ENCODE data around the gene GYS2. TPM values are rescaled to one million over a fixed set of nuclear protein-coding genes. Genes with fewer than 3 reads are reported as not detected.

The GYS2 gene
- total RNA-seq, 4 donors from 2014 or later: not detected

DNA sequence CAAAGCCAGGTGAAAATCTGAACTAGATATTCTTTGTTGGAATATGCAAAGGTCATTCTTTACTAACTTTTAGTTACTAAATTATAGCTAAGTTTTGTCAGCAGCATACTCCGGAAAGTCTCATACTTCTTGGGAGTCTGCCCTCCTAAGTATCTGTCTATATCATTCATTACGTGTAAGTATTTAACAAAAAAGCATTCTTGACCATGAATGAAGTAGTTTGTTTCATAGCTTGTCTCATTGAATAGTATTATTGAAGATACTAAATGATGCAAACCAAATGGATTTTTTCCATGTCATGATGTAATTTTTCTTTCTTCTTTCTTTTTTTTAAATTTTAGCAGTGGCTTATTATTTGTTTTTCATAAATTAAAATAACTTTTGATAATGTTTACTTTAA is 88.4 kb downstream of the GYS2 start:
- H3K4me3 ChIP-seq: no peak overlapping the region
- no peaks in the 10 kb centered on the region for H3K9me3 ChIP-seq
- DNase-seq: no peak
- H3K36me3 ChIP-seq: peaks cover 0 to 15% (median 0%) of the 10 kb centered on the region in 3 donors
- H3K27ac ChIP-seq: no peak overlapping the region
- H3K27me3 ChIP-seq: no peaks in the 10 kb centered on the region
- TF ChIP-seq POLR2A (IDR thresholded peaks at IDR 0.05): no peak
- no peak for TF ChIP-seq CTCF (IDR thresholded peaks at IDR 0.05)
- no peaks in the 10 kb centered on the region for H3K4me1 ChIP-seq

- Histone ChIP-seq H3K27ac (no peak overlapping the region), H3K9me3 (no peaks in the 10 kb centered on the region), H3K4me1 (no peaks in the 10 kb centered on the region), H3K4me3 (no peak overlapping the region), H3K36me3 (peaks cover 0 to 9% (median 0%) of the 10 kb centered on the region in 3 donors), H3K27me3 (no peaks in the 10 kb centered on the region)
- TF ChIP-seq CTCF (IDR thresholded peaks at IDR 0.05) (no peak), POLR2A (IDR thresholded peaks at IDR 0.05) (no peak)
- no peak for DNase-seq
Measured at GRCh38 chr12:21509768-21510167, 94.9 kb downstream of the GYS2 start.

DNA sequence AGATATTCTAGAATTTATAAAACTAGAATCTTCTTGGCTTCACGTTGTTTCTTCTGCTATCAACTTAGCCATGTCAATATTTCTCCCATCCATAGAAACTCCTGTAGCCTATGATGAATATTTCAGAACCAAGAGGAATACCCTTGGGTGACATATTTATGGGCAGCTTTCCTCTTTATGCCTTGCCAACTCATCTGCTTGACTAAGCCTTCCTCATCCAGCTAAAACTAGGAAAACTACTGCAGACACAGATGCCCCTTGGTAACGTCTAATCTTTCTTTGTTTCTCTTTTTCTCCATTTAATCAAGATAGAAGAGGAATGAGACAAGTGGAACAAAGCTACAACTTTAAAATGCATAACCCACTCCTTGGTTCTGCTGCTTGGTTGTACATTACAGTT is 96.8 kb downstream of the GYS2 start:
- peaks cover 0 to 9% (median 0%) of the 10 kb centered on the region in 3 donors for H3K36me3 ChIP-seq
- H3K27ac ChIP-seq: no peak overlapping the region
- H3K9me3 ChIP-seq: no peaks in the 10 kb centered on the region
- no peaks in the 10 kb centered on the region for H3K27me3 ChIP-seq
- no peak for DNase-seq
- H3K4me1 ChIP-seq: peaks cover 0 to 10% (median 1%) of the 10 kb centered on the region in 4 donors
- TF ChIP-seq CTCF (IDR thresholded peaks at IDR 0.05): no peak
- no peak for TF ChIP-seq POLR2A (IDR thresholded peaks at IDR 0.05)
- no peak overlapping the region for H3K4me3 ChIP-seq

- TF ChIP-seq CTCF (IDR thresholded peaks at IDR 0.05) (no peak), POLR2A (IDR thresholded peaks at IDR 0.05) (no peak)
- H3K4me3 ChIP-seq: no peak overlapping the region
- no peaks in the 10 kb centered on the region for H3K27me3 ChIP-seq
- no peak overlapping the region for H3K27ac ChIP-seq
- no peaks in the 10 kb centered on the region for H3K9me3 ChIP-seq
- peaks cover 0 to 9% (median 0%) of the 10 kb centered on the region in 3 donors for H3K36me3 ChIP-seq
- H3K4me1 ChIP-seq: peaks cover 0 to 16% (median 2%) of the 10 kb centered on the region in 4 donors
- DNase-seq: no peak
Measured at GRCh38 chr12:21505888-21506287, 98.8 kb downstream of the GYS2 start.

- TF ChIP-seq CTCF (IDR thresholded peaks at IDR 0.05) (no peak), POLR2A (IDR thresholded peaks at IDR 0.05) (no peak)
- no peaks in the 10 kb centered on the region for H3K27me3 ChIP-seq
- H3K4me1 ChIP-seq: peaks cover 0 to 30% (median 5%) of the 10 kb centered on the region in 4 donors
Measured at GRCh38 chr12:21502872-21503271, 101.8 kb downstream of the GYS2 start.

DNA sequence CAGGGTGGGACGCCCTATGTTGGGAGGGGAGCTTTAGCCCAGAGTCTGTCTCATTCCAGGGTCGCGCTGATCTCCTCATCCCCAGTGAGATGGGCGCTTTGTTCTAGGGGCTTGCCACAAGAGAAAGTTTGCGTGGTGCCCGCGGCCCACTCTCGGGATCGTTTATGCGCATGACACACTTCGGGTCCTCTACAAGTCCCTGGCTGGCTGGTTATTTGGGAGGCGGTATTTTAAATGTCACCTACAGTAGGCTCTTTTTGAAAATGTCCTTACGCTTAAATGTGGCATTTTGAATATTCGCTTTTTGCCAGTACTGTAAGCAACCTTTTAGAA is 102.5 kb downstream of the GYS2 start:
- TF ChIP-seq CTCF (IDR thresholded peaks at IDR 0.05) (no peak), POLR2A (IDR thresholded peaks at IDR 0.05) (no peak)
- H3K36me3 ChIP-seq: peaks cover 0 to 11% (median 0%) of the 10 kb centered on the region in 3 donors
- peak overlapping the region; percentile 87 to 98 (median 95) for H3K4me3 ChIP-seq
- H3K27ac ChIP-seq: peak overlapping the region; percentile 81 to 85 (median 84)
- H3K4me1 ChIP-seq: peaks cover 0 to 30% (median 5%) of the 10 kb centered on the region in 4 donors
- peak in 2 of 3 donors; percentile 19 to 54 for DNase-seq
- H3K9me3 ChIP-seq: no peaks in the 10 kb centered on the region
- H3K27me3 ChIP-seq: no peaks in the 10 kb centered on the region

More at GRCh38 chr12:21502872-21503271, 101.8 kb downstream of the GYS2 start:
- H3K36me3 ChIP-seq: peaks cover 0 to 6% (median 0%) of the 10 kb centered on the region in 3 donors
- peak overlapping the region in 1 of 4 donors; percentile 98 for H3K4me3 ChIP-seq
- no peak overlapping the region for H3K27ac ChIP-seq
- H3K9me3 ChIP-seq: no peaks in the 10 kb centered on the region
- no peak for DNase-seq
